CD4-positive, alpha-beta T cell treated with Interleukin-4 for 1 hour (primary cell): ENCODE data around the gene POLD1.

Source experiments
- DNase-seq, 2 donors: peaks; one replicate each; pipeline ENCODE4 v3.0.0-alpha.2; 2020 to 2022

POLD1 gene

GRCh38 chr19:50419022-50419579, 35.0 kb downstream of the POLD1 start:
- DNase-seq: no peak

- no peak for DNase-seq
Measured at GRCh38 chr19:50419580-50420035, 35.5 kb downstream of the POLD1 start.

- no peak for DNase-seq
Measured at GRCh38 chr19:50420127-50420526, 36.0 kb downstream of the POLD1 start.

- DNase-seq: no peak
Measured at GRCh38 chr19:50420808-50421207, 36.7 kb downstream of the POLD1 start.

DNA sequence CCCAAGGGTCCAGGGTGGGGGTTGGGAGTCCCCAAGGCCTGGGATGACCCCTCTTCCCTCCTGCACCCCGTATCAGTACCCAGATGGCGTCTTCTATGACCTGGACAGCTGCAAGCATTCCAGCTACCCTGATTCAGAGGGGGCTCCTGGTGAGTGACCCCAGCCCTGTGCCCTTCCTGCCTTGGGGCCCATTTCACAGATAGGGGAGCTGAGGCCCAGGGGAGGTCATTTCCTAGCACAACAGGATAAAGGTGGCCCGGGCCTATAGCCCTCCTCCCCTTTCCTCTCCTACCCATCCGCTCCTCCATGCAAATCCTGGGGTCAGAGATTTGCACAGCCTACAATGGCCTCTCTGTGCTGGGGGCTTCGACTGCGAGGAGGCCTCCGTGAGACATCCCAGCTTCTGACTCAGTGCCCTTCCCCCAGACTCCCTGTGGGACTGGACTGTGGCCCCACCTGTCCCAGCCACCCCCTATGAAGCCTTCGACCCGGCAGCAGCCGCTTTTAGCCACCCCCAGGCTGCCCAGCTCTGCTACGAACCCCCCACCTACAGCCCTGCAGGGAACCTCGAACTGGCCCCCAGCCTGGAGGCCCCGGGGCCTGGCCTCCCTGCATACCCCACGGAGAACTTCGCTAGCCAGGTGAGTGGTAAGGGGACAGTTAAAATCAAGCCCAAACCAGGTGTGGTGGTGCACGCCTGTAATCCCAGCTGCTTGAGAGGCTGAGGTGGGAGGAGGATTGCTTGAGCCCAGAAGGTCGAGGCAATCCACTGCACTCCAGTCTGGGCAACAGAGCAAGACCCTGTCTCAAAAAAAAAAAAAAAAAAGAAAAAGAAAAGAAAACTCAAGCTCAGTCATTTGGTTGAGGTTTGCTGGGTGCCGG, 38.5 kb downstream of the POLD1 start:
- DNase-seq: no peak

- DNase-seq: no peak
Measured at GRCh38 chr19:50423279-50424113, 39.3 kb downstream of the POLD1 start.

DNA sequence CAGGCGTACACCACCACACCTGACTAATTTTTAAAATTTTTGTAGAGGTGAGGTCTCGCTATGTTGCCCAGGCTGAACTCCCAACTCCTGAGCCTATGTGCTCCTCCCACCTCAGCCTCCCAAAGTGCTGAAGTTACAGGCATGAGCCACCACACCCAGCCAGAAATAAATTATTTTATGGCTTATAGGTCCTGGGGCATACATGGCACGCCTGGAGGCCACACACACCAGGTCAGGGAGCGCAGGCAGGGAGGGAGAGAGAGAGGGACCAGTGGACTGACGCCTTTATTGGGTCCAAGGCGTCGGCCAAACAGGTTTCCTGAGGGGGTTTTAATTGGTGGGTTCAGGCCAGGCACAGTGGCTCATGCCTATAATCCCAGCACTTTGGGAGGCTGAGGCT, 41.4 kb downstream of the POLD1 start:
- DNase-seq: no peak

DNA sequence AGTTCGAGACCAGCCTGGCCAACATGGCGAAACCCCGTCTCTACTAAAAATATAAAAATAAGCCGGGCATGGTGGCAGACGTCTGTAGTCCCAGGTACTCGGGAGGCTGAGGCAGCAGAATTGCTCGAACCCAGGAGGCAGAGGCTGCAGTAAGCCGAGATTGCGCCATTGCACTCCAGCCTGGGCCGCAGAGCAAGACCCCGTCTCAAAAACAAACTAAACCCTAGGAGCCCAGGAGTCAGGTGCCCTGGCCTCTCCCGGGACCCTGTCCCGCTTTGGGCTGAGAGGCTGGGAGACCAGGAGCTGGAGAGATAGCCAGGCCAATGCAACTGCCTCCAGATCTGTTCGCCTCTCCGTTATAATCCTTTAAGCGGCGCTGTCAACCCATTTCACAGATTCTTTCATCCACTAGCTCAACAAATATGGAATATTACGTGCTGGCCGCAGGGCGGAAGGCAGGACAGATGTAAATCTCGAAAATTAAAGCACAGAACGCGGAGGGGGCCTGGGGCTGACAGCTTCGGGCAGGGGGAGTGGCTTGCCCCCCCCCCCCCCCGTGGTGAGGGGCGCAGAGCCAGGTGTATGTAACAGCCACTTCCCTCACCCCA, 43.3 kb downstream of the POLD1 start:
- no peak for DNase-seq

DNA sequence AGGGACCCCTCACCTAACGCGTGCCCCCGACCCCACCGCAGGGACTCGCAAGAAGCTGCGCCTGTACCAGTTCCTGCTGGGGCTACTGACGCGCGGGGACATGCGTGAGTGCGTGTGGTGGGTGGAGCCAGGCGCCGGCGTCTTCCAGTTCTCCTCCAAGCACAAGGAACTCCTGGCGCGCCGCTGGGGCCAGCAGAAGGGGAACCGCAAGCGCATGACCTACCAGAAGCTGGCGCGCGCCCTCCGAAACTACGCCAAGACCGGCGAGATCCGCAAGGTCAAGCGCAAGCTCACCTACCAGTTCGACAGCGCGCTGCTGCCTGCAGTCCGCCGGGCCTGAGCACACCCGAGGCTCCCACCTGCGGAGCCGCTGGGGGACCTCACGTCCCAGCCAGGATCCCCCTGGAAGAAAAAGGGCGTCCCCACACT, 43.9 kb downstream of the POLD1 start:
- peak; percentile 47 to 86 for DNase-seq

DNA sequence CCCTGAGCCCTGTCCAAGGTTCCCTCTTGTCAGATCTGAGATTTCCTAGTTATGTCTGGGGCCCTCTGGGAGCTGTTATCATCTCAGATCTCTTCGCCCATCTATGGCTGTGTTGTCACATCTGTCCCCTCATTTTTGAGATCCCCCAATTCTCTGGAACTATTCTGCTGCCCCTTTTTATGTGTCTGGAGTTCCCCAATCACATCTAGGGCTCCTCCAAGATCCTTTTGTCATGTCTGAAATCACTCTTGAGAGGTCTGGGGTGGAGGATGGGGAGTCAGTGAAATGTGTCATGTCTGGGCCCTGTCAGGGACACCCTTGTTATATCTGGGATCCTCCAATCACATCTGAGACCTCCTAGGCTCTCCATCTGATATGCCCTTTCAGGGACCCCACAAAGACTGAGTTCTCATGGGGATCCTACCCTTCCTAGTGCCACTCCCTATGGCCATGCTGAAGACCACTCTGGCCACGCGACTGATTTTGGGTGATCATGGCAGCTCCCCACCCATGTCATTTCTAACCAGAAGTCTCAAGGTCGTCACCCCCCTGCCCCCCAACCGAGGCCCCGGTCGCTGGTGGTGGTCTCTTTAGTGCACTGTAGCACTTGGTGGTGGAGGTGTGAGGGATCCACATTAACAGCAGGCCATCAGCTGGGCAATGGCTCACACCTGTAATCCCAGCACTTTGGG, 44.8 kb downstream of the POLD1 start:
- peak in 1 of 2 donors; percentile 33 for DNase-seq

GRCh38 chr19:50430888-50431342, 46.8 kb downstream of the POLD1 start:
- peak in 1 of 2 donors; percentile 62 for DNase-seq

- peak; percentile 88 to 91 for DNase-seq
Measured at GRCh38 chr19:50431343-50432220, 47.4 kb downstream of the POLD1 start.

GRCh38 chr19:50432221-50433028, 48.3 kb downstream of the POLD1 start, which contains the start of gene MYBPC2:
TSS of gene MYBPC2 (plus strand) at chr19:50432892. CDS start at chr19:50432954, 62 bp downstream.
- no peak for DNase-seq

DNA sequence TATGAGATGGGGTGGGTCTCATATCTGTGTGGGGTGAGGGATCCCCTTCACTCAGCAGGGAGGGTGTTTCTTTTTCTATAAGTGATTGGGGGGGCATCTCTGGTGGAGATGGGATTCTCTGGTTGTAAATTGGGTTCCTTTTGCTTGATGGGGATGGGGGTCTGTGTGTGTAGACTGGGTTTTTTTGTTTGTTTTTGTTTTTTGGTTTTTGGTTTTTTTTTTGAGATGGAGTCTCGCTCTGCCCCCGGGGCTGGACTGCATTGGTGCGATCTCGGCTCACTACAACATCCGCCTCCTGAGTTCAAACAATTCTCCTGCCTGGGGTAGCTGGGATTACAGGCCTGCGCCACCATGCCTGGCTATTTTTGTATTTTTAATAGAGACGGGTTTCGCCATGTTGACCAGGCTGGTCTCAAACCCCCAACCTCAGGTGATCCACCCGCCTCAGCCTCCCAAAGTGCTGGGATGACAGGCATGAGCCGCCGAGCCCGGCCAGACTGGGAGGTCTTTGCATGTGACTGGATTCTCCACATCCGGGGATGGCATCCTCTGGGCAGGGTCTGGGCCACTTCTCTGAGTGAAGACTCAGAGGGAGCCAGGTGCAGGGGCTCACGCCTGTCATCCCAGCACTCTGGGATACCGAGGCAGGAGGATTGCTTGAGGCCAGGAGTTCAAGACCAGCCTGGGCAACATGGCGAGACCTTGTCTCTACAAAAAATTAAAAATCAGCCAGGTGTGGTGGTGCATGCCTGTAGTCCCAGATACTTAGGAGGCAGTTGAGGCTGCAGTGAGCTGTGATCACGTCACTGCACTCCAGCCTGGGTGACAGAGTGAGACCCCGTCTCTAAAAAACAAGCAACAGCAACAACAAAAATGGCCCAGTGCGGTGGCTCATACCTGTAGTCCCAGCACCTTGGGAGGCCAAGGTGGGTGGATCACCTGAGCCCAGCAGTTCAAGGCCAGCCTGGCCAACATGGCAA, 49.3 kb downstream of the POLD1 start:
- no peak for DNase-seq

DNA sequence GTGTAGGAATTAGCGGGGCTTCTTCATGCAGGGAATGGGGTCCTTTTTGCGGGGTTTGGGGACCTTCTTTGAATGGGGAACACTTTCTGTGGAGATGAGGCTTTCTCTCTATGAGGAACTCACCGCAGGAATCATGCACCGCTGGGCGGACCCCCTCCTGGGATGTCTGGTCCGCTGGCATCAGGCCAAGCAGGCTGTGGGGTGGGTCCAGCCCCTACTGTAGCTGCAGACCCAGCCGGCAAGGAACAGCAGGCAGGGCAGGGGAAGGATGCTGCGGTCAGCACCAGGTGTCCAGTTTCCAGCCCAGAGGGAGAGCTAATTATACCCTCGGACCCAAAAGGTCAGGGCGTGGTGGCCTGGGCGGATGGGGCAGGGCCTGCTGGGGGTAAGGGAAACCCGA, 50.4 kb downstream of the POLD1 start:
- DNase-seq: peak in 1 of 2 donors; percentile 41

DNA sequence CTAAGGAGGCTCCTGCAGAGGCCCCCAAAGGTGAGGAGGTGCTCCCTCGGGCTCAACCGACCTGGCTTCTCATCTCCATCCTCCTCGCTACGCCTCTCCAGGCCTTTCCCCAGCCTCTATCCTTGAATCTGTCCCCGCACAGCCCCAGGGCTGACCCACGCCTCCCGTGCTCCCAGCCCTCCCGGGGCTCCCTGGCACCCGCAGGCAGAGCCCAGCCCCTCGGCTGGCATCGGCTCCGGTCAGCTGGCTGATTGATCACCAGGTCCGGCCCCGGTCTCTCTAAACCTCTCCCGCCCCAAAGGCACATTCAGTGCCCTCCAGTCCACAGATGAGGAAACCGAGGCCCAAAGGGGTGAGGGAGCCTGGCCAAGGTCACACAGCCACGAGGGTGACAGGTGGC, 51.1 kb downstream of the POLD1 start:
- DNase-seq: no peak

GRCh38 chr19:50435627-50436026, 51.5 kb downstream of the POLD1 start:
- no peak for DNase-seq

DNA sequence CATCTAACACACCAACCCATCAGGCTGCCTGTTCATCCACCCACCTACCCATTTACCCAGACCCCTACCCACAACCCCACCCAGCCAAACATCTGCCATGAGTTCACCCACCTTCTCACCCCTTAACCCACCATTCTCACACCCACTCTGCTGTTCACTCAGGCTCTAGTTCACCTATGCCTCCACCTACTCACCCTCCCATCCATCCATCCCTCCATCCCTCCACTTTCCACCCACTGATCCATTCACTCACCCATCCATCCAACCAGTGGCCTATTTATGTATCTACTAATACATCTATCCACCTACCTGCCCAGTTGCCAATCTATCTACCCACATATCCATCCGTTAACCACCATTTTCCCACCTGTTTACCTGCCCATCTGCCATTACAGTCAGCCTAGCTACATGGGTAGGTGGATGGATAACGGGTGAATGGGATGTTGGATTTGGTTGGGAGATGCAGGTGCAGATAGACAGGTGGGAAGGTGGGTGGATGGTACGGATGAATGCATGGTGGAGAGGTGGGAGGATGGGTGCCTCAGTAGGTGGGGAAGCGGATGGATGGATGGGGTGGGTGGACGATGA, 53.8 kb downstream of the POLD1 start:
- no peak for DNase-seq
